GM21528 (cell line): ENCODE data around the gene SKAP1.
"Not testable (repeated sequence)": the region's sequence is repeated elsewhere in the genome, so short reads cannot be mapped to it uniquely, and the experiment has no call there.

Experiments
- ATAC-seq: cut with Tn5 transposase; IDR thresholded peaks from one replicate; pipeline ENCODE4 v1.9.1; 2021; ENCODE audit warnings: mild to moderate bottlenecking, moderate library complexity; ENCODE audit not compliant: unreplicated experiment, low FRiP score

Gene SKAP1

DNA sequence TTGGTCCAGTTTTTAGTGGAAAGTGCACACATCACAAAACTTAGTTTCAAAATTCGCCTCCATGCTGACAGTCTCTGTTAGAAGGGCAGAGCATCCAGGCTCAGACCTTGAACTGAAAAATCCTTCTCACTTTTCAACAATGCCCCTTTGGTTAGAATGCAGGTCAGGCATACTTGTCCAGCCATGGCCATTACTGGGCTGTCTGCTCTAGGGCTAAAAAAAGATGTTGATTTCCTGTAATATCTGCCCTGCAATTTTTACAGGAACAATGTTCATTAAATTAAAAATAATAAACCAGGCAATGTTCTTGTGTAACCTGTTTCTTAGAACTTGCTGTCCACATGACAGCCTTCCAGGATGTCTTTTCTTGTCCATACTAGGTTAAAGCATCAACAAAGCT, 200.1 kb downstream of the SKAP1 start:
- ATAC-seq, result no peak

DNA sequence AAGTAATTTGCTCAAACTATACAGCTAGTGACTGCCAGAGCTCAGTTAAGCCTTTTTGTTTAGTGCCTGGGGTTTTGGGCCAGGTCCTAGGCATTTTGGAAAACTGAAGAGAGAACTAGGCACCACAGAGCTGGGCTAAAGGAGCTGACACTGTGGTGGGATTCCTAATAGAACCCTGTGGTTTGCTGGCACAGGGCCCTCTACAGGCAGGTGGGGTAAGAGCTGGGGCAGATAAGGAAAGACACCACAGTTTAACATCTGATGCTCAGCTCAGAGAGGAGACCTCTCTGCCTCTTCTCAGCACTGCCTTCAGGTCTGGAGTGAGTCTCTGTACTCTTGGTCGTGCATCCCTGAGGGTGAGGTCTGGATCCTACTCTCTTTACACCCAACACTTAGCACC, 201.3 kb downstream of the SKAP1 start:
- ATAC-seq, result no peak

DNA sequence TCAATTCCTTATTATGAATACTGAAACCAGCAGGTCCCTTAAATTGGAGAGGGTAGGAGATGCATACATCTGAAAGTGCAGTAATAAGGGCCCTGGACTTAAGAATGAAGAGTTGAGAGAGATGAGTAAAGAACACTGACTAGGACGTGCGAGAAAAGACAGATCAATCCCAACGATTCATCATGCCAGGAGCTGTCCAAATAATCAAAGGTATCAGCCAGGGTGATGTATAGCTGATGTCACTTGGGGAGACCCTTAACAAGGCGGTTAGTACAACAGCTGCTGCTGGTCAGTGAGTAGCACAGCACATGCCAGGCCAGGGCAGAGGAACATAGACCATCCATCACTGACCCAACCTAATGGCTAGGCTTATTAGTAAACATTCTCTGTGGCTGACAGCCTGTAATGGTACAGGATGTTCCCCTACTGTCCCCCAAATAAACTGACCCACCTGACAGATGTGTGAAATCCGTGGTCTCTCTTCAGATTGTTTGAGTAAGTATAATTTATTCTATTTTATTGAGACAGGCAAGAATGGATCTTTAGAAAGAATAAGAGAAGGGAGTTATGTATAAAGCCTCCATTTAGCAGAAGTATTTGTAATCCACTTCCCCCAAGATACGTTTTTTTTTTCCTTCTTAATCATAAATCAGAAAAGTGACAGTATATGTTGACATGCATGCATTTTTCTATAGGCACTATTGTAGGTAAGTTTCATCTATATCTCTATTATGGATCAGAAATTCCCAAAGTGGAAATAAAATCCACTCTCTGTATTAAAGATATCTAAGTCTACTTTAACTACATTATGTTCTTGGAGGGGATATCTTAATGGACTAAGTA, 204.1 kb downstream of the SKAP1 start:
- ATAC-seq, result no peak

DNA sequence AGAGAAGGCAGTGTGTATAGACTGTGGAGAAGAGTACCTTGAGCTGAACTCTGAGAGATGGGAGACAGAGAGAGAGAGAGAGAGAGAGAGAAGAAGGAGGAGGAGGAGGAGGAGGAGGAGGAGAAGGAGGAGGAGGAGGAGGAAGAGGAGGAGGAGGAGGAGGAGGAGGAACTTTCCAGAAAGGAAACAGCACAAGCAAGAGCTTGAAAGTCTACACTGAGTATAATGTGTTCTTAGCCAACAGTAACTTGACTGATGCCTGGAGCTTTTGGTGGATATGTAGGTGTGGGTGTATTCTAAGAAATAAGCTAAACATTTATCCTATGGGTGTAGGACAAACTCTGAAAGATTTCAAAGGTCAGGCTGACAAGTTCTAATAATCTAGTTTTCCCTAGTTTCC, 206.1 kb downstream of the SKAP1 start:
- ATAC-seq, result no peak

DNA sequence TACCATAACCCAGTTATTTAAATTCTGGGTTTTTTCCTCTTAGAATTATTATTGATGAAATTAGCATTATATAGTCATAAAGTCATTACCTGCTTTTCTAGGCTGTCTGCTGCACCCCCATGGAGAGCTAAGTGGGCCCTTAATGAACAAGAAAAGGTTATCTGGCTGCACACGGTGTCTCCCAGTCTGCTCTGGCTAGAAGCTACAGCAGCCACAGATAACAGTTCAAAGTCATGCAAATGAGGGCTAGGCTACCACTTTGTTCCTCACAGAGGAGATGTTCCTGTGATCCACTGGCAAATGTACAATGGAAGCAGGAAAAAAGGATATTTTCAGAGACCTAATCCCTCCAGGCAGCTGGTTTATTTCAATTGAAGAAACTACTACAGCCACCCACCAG, 210.4 kb downstream of the SKAP1 start:
- no peak for ATAC-seq

DNA sequence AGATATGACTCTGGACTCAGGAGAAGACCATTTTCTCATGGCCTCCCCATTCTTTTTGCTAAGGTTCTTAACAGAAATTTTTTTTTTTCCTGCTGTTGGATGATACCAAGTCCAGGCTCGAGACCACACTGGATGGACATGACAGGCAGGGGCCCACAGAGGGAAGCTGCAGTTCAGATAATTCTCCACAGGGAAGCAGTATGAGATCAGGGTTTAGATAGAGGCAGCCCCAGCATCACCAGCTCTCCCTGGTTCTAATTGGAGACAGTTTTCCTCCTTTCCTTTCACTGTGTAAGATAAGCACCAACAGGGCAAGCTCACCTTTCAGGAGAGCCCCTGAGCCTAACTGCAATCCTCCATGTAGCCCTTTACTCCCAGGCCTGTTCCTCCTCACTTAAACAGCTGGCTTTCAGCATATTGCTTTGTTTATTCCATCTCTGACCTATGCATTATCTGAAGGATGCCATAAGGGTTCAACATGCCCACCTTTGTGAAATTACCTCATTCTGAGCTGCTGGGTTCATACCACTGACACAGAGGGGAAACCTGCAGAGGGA, 214.4 kb downstream of the SKAP1 start:
- ATAC-seq, result no peak

DNA sequence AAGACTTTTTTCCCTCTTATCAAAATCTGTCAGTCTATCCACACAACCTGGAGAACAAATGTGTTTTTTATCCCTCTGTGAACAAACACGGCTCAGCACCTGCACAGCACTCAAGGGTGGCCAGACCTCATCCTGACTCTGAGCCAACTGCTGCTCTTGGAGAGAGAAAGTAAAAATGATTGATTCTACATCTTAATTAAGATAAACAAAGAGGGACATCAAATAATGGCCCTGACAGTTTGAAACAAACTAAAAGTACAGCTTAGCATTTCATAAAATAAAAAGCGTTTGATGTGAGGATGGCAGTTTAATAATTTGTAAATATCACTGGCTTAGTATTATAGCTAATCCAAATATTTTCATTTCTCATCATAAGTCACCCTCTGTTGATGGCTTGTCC, 216.2 kb downstream of the SKAP1 start:
- ATAC-seq, result no peak

DNA sequence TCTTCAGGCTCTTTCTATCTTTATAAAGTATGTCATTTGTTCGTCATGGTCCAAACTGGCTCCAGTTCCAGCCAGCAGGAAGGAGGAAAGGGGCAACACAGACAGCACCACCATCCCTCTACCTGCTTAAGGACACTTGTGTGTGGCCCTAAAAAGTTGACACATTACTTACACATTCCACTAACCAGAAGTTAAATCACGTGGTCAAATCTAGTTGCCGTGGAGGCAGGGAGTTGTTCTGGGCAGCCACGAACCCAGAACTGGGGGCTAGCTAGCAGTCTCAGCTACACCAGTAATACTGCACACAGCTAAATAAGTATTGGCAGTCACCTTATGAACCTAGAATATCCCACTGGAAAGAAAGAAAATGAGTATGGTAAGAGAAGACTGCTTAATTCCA, 218.2 kb downstream of the SKAP1 start:
- no peak for ATAC-seq

DNA sequence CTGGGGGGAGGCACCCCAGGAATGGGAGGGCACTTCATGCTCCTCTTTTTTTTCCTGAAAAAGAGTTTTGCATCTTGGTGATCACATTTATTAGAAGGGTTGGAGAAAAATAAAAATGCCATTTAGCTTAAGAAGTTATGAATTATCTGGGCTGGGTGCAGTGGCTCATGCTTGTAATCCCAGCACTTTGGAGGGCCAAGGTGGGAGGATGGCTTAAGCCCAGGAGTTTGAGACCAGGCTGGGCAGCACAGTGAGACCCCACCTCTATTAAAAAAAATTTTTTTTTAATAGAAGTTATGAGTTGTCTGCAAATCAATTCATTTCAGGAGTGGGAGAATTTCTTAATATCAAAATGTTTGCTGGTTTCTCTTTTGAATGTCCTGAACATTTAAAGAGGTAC, 219.0 kb downstream of the SKAP1 start:
- no peak for ATAC-seq

DNA sequence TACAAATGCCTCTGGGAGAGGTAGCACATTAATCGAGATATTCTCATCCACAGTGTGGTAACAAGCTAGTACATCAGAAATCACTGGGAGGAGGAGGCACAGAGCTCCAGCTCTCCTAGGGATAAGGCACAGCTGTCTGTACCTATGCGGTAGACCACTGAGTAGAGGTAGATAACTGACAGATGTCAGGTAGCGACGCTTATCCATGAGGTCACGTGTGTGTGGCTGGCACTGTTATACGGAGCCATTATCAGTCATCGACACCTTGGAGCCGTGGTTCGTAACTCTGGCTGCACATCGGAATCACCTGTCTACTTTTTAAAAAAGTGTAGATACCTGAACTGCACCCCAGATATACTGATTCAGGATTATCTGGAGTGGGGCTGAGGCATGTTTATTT, 220.0 kb downstream of the SKAP1 start:
- no peak for ATAC-seq

DNA sequence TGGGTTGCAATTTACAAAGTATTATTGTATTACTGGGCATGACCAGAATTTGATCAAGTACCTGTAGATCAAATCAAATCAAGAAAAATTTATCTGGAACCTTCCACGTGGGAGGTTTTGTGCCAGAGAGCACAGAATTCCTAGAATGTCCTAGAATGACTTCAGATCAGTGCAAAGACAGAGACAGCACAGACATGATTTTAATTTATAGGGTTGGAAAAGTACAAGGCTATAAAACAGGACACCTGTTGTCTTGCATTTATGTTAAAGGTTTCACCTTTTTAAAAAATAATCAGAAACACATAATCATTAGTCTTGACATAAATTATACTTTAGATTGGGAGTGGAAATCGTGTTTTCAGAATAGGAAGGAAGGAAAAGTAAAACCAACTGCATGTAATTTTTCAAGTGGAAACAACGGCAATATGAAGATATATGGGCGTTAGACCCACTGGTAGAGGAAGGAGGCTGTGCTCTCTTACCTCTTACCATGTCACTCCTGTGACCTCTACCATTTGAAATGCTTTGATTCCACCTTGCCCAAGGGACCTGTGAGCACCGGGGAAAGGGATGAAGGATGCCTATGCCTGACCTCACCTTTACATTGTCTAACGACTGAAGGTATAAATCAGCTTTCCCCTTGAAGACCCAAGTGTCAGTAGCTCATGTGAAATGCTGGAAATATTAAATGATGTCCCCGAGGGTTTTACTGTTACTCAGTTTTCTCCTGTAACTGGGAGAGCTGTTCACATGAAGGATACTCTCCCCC, 222.1 kb downstream of the SKAP1 start:
- no peak for ATAC-seq

DNA sequence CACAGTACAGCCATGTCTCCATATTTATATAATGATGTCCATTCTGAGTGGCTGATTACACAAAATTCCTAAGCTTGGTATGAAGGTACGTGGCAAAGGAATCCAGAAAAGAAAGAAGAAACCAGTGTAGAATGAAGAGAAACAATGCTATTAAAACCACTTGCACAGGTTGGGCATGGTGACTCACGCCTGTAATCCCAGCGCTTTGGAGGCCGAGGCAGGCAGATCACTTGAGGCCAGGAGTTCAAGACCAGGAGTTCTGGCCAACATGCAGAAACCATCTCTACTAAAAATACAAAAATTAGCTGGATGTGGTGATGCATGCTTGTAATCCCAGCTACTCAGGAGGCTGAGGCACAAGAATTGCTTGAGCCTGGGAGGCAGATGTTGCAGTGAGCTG, 223.0 kb downstream of the SKAP1 start:
- not testable (repeated sequence) for ATAC-seq

DNA sequence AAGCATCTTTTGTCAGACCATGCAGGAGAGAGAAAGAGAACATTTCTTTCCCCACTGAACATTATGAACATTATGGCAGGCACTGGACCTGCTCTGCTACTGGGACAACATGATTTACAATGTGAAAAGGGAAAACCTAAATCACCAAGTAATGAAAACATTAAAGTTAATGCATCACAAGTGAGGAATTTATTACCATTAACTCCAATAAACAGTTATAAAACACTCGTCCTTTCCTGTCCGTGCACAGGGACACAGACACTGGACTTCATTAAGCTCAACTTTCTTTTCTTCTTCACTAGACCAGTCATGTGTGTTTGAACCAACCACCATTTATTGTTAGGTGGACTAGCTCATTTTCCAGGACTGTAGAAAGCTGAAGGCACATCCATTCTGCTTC, 227.1 kb downstream of the SKAP1 start:
- ATAC-seq, result no peak

DNA sequence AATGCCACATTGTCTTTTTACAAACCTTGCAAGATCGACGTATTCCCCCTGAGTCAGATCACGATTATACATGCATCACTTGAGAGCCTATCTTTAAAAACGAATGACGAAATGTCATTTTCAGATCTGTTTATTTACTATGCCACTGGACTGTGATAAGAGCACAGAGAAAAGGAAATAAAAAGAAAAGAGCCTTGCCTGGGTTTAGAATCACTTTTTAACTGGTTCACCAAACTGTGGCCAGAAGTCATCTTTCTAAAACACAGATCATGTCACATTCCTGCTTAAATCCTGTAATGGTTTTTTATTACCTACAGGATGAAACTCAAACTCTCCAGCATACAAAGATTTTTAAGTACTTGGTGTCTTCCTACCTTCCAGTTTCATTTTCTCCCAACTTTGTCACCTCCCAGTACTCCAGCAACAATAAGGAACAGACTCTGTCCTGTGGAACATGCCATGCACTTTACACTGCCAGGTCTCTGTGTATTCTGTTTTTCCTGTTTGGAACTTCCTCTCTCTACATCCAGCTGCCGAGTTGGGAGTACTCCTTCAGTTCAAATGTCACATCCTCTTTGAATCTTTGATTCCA, 231.0 kb downstream of the SKAP1 start:
- no peak for ATAC-seq

DNA sequence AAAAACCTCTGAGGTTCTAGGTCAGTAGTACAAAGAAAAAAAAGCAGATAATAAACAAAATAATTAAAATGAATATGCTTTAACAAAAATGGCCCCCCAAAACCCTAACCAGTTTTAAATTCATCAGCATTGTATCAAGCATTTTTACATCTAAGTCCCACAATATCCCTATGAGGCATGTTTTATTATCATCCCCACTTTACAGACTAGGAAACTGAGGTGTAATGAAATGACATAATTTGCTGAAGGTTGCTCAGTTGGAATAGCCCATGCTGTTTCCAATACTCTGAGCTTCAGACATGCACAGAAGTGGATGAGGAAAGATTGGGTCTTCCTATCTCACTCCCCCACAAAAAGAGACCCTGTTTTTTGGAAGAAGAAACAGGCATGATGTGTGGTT, 234.1 kb downstream of the SKAP1 start:
- no peak for ATAC-seq

DNA sequence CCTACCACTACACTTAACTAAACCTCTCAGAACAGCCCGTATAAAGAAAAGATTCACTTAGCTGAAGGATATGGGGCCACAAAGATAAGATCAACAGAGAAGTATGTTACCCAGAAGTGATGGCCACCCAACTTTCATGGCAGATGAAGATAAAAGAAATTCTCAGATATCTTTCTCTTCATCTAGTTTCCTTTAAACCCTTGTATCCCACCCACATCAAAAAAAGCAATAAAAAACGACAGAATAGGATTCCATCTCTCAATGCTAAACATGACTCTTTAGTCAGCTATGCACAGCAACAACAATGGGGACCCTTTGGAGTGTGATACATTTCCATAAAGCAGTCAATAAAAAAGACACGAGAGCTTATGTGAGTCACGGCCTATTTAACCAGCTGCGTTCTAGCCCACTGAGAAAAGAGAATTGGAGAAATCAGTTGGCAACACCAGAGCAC, 235.9 kb downstream of the SKAP1 start:
- ATAC-seq, result no peak

DNA sequence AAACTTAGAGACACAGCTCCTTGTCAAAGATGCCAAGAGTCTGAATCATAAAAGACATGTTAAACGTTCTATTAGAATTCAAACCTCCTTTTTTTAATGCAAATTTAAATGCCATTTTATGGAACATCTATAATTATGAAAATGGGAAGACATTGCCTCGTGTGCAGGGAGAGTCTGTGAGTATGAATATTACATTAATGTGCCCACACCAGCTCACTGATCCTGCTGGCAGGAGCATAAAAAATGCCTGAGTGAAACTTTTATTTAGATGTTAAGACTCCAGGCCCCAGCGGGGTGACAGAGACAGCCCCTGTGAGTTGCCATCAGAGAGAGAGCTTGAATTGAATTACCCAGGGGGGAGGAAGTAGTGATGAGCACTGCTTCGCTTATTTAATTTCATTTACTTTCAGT, 237.7 kb downstream of the SKAP1 start:
- no peak for ATAC-seq

DNA sequence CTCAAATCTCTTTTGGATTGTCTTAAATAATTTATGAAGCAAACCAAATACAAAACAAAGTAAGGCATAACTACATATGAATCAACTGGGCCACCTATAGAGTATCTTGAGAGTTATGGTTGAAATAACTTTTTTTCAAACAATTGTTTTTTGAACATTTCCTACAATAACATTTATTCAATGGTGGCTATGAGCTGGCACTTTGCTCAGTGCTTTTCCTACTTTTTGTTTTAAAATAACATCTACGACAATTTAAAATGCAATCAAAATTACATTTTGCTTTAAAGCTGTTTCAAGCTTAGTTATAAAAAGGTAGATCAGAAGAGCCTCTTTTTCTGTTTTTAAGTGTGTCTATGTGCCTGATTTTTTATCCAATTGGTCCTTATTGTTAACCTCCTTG, 238.7 kb downstream of the SKAP1 start:
- no peak for ATAC-seq

DNA sequence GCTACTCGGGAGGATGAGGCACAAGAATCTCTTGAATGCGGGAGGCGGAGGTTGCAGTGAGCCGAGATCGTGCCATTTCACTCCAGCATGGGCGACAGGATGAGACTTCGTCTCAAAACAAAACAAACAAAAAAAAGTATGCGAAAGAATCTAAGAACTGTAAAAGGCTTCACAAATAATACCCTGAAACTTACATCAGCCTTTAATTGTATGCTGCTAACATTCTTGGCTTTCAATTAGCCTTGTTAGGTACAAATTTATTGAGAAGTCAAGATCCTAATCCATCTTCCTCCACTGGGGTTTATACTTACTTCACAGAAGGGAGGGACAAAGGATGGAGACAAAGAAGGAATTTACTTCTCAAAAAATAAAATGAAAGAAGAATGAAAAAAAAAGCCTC, 239.1 kb downstream of the SKAP1 start:
- ATAC-seq, result no peak

DNA sequence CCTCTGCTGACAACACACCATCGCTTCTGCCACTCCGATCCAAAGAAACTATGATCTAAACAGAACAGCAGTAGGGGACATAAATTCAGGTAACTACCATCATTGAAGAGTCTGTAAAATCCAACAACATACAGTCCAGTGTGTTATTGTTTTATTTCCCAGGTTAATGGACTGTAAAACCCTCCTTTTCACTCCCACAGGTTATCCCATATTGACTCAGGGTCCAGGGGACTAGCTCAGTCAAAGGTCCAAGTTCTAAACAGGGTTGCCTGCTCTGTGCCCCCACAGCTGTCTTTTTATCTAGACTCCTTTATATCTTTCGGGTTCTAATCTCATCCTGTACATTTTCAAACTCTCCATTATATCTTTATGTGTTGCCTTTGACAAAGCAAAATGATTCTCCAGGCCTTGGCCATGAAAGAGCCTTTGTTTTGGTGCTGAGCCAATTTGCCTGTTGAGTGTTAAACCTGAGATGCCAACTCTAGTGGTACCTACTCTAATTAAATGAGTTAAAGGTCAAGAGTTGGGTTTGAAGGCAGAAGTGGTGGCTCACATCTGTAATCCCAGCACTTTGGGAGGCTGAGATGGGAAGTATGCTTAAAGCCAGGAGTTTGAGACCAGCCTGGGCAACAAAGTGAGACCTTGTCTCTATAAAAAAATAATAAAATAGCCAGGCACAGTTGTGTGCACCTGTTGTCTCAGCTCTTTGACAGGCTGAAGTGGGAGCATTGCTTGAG, 242.0 kb downstream of the SKAP1 start:
- ATAC-seq, result no peak

DNA sequence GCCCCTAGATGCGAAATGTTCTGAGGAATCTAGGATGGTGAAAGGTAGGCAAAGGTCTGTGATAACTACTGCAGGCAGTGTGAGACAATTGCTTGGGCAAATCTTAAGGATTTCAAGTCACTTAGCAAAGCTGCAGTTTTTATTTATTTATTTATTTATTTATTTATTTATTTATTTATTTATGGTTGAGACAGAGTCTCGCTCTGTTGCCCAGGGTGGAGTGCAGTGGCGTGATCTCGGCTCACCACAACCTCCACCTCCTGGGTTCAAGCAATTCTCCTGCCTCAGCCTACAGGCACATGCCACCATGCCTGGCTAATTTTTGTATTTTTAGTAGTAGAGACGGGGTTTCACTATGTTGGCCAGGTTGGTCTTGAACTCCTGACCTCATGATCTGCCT, 243.7 kb downstream of the SKAP1 start:
- not testable (repeated sequence) for ATAC-seq
